HG03097 (cell line): ENCODE results near the gene CPNE5.

Experiments used
- ATAC-seq: cut with Tn5 transposase; IDR thresholded peaks from one replicate; pipeline ENCODE4 v1.9.1; 2021; ENCODE audit not compliant: unreplicated experiment, low FRiP score

Gene CPNE5

DNA sequence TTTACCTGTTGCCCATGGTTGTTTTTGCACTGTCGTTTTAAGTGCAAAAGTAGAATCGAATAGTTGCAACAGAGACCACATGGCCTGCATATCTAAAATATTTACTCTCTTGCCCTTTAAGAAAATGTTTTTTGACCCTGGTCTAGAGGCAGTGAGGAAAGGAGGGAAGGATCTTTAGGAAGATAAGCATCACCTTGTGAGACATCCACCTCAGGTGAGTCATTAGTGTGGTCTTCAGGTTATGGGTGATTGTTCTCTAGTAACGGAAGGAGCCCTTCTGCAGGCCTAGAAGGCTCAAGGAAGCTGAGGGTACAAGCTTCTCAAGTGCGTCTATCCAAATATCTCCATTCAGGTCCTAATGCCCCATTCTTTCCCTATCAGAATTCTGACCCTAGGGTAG is 148.2 kb downstream of the CPNE5 start:
- ATAC-seq: no peak
